Endothelial cell of umbilical vein (primary cell): ENCODE data around the gene KRTAP4-4.

Source experiments
- FOS ChIP-seq: IDR thresholded peaks from 2 replicates; pipeline ENCODE4 v1.6.1; 2011; ENCODE audit warnings: mild to moderate bottlenecking, low read length, moderate library complexity, borderline replicate concordance; ENCODE audit not compliant: insufficient read depth
- JUN ChIP-seq: IDR thresholded peaks from 2 replicates; pipeline ENCODE4 v1.6.1; 2011; ENCODE audit warnings: borderline replicate concordance, low read depth; ENCODE audit not compliant: insufficient read length, insufficient read depth
- MYC ChIP-seq: IDR thresholded peaks from one replicate; pipeline ENCODE4 v1.6.1; 2011; ENCODE audit warnings: mild to moderate bottlenecking, low read depth, low read length
- POLR2A ChIP-seq: IDR thresholded peaks from 2 replicates; pipeline ENCODE4 v1.6.1; 2012; ENCODE audit warnings: low read depth, mild to moderate bottlenecking, control low read depth, low read length
- POLR2AphosphoS5 ChIP-seq: IDR thresholded peaks from 2 replicates; pipeline ENCODE4 v1.6.1; 2012; ENCODE audit warnings: low read depth, mild to moderate bottlenecking, control low read depth, low read length, moderate library complexity; ENCODE audit not compliant: insufficient read depth
- TF ChIP-seq, protein P1 (sequence below), 2 donors: IDR thresholded peaks; 1 replicate in 1 of 2; 2 replicates in 1 of 2; pipeline ENCODE4 v1.5.1; 2011; ENCODE audit warnings: low read length in 2 of 2, mild to moderate bottlenecking in 2 of 2, moderate library complexity in 2 of 2, control low read depth in 1 of 2, inconsistent platforms in 1 of 2, low read depth in 1 of 2; ENCODE audit not compliant: insufficient read depth in 1 of 2; ENCODE audit errors: extremely low read depth in 1 of 2

DNA sequence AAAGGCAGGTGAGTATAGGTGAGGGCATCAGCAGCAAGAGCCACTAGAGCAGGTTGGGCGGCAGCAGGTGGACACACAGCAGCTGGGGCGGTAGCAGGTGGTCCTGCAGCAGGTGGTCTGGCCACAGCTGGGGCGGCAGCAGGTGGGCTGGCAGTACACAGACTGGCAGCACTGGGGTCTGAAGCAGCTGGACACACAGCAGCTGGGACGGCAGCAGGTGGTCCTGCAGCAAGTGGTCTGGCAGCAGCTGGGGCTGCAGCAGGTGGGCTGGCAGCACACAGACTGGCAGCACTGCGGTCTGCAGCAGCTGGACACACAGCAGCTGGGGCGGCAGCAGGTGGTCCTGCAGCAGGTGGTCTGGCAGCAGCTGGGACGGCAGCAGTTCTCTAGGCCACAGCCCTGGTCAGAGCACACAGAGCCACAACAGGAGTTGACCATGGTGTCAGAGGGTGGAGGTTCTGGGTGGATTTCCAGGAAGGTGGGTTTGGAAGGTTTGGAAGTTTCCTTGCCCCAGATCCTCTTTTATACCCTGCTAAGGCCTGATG lies 17.3 kb upstream of the KRTAP4-4 start, which contains the start of gene KRTAP4-2:
- TF ChIP-seq MYC: no peak
- TF ChIP-seq, protein P1, sequence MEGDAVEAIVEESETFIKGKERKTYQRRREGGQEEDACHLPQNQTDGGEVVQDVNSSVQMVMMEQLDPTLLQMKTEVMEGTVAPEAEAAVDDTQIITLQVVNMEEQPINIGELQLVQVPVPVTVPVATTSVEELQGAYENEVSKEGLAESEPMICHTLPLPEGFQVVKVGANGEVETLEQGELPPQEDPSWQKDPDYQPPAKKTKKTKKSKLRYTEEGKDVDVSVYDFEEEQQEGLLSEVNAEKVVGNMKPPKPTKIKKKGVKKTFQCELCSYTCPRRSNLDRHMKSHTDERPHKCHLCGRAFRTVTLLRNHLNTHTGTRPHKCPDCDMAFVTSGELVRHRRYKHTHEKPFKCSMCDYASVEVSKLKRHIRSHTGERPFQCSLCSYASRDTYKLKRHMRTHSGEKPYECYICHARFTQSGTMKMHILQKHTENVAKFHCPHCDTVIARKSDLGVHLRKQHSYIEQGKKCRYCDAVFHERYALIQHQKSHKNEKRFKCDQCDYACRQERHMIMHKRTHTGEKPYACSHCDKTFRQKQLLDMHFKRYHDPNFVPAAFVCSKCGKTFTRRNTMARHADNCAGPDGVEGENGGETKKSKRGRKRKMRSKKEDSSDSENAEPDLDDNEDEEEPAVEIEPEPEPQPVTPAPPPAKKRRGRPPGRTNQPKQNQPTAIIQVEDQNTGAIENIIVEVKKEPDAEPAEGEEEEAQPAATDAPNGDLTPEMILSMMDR (IDR thresholded peaks at IDR 0.05; ENCODE audit: extremely low read depth in 1 of 2, insufficient read depth in 1 of 2, low read depth in 1 of 2, low read length in 2 of 2): no peak
- TF ChIP-seq POLR2A: no peak
- TF ChIP-seq POLR2AphosphoS5: no peak
- TF ChIP-seq FOS: no peak
- no peak for TF ChIP-seq JUN
